Right cardiac atrium (tissue), 5 donors: ENCODE measurements around the gene JPT1. TPM values are rescaled to one million over a fixed set of nuclear protein-coding genes. Genes with fewer than 3 reads are reported as not detected.

Experiments
- ATAC-seq, 2 donors: fragments of 200-7000 bp; cut with Tn5 transposase; one replicate each; pipeline versions ENCODE4 v1.8.0 to v1.9.1; 2020; ENCODE audit warnings: moderate library complexity in 2 of 2, mild to moderate bottlenecking in 1 of 2
- DNase-seq, 3 donors: peaks; one replicate each; pipeline ENCODE4 v3.0.0-alpha.2; 2020
- H3K27ac ChIP-seq: one replicate; pipeline ENCODE4 v1.5.1; 2013; ENCODE audit warnings: mild to moderate bottlenecking, low read length, control low read depth, moderate library complexity
- H3K27me3 ChIP-seq: one replicate; pipeline ENCODE4 v1.6.1; 2013; ENCODE audit not compliant: control insufficient read depth, insufficient read depth
- H3K4me1 ChIP-seq: one replicate; pipeline ENCODE4 v1.6.1; 2013; ENCODE audit warnings: low read length; ENCODE audit not compliant: control insufficient read depth, insufficient read depth
- H3K4me3 ChIP-seq: one replicate; pipeline ENCODE4 v1.5.1; 2013; ENCODE audit warnings: low read length, control low read depth
- H3K9me3 ChIP-seq: one replicate; pipeline ENCODE4 v1.6.1; 2013; ENCODE audit warnings: low read length; ENCODE audit not compliant: control insufficient read depth
- WGBS: extraction: QIAGEN DNeasy Blood & Tissue Kit; methylation state at CpG from one replicate; pipeline ENCODE4 v1.1.7; 2013; 5-methylcytosine and 5-hydroxymethylcytosine counted together
- intact Hi-C, 4 donors: fragments of 100-400 bp; cut with DNase I; formaldehyde crosslinking; loops; one replicate each; pipeline versions ENCODE4 v1.11.0 to v1.14.0; 2022 to 2023
- polyA plus RNA-seq: library from polyadenylated mRNA; stranded (reverse); fragments of 200-250 nt; gene quantifications from one replicate; pipeline ENCODE4 v1.2.3, GENCODE V29; 2013
- total RNA-seq, 4 donors: library from RNA; stranded (reverse); fragmentation: NEBNext Ultra II Directional; extraction: Animal tissue kit (Norgen Biotek cat#: 25700); gene quantifications; one replicate each; pipeline ENCODE4 v1.2.1, GENCODE V29; 2021
- donor health status: healthy with polysubstance abuse.
- donor health status: DM: no; HTN: yes; CAD: no.
- donor health status: DM: no; HTN: no; CAD: no.
- donor health status: DM: no; HTN: yes; CAD: no; lungs with severe emphysema.
- donor health status: DM: yes; HTN: yes; CAD: no.

The JPT1 gene
- total and polyA plus RNA-seq, 5 donors, result 11.7 to 40.5 (median 17.9) TPM

DNA sequence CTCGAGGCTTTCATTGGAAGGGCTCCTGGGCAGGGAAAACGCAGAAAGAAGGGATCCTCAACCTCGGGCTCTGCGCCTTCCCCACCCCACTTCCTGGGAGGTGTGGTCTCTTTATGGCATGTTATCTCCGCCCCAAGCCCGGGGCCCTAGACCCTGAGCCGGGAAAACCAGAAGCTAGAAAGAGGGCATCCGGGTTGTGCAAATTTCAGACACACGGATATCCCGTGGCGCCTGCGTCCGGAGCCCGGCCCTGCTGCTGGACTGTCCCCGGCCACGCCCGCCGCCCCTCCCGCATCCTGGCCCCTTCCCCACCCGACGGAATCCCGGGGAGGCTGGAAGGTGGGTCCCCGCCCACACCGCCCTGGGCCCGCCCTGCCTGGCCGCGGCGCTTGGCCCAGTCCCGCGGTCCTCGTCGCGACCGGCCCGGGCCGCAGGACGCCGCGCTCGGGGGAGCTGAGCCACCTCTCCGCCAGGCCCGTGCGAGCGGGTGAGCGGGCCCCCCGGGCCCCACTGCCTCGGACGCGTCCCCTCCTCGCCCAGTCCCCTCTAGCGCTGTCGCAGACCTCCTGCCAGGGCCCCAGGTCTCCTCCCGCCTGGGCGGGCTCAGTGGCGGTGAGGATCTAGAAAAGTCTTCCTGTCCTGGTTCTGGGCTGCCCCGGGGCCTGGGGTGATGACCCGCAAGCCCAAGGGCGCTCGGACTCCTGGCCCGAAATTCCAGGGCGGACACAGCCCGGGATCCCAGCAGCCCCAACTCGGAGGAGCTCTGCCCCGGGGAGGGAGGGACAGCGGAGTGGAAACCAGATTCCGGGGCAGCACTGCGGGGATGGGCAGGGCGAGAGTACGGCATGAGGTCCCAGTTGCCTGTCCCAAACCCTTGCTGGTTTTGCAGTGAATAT, 66.5 kb downstream of the JPT1 start, which contains the start of gene SLC16A5:
SLC16A5 (plus strand) TSS at position 397 of the 896 bp plus-strand sequence. CDS start 5,683 bp downstream, outside the sequence.
- H3K4me1 ChIP-seq, result peaks cover 6% of the 10 kb centered on the region
- peak; percentile 92 to 97 (median 97) for DNase-seq

DNA sequence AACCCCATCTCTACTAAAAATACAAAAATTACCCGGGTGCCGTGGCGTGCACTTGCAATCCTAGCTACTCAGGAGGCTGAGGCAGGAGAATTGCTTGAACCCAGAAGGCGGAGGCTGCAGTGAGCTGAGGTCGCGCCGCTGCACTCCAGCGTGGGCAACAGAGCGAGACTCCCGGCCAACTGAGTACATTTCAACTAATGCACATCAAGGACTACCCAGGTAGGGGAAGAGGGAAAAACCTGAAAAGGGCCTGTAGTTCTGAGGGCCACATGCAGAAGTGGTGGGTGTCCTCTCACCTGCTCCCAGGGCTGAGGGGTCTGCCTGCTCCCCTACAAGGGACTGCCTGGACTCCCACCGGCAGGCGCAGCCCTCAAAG, 67.1 kb downstream of the JPT1 start:
- H3K27ac ChIP-seq, result peak overlapping the region; percentile 88
- H3K27me3 ChIP-seq, result no peaks in the 10 kb centered on the region
- ATAC-seq, result no peak
- peaks cover 6% of the 10 kb centered on the region for H3K4me1 ChIP-seq
- no peaks in the 10 kb centered on the region for H3K9me3 ChIP-seq
- no peak for DNase-seq
- 68% methylated on average over 12 of the region's 12 CpGs for WGBS
- peak overlapping the region; percentile 30 for H3K4me3 ChIP-seq
- intact Hi-C loops, result no loop called here

More for the DNA sequence above, 66.5 kb downstream of the JPT1 start, which contains the start of gene SLC16A5:
- no peaks in the 10 kb centered on the region for H3K27me3 ChIP-seq
- H3K9me3 ChIP-seq, result no peaks in the 10 kb centered on the region
- H3K27ac ChIP-seq, result peak within 1 kb of the TSS; percentile 88
- intact Hi-C loops, result no loop called here
- WGBS, result 3% methylated on average over 69 of the region's 69 CpGs
- peak within 1 kb of the TSS; percentile 30 for H3K4me3 ChIP-seq
- peak; percentile 90 to 94 for ATAC-seq

DNA sequence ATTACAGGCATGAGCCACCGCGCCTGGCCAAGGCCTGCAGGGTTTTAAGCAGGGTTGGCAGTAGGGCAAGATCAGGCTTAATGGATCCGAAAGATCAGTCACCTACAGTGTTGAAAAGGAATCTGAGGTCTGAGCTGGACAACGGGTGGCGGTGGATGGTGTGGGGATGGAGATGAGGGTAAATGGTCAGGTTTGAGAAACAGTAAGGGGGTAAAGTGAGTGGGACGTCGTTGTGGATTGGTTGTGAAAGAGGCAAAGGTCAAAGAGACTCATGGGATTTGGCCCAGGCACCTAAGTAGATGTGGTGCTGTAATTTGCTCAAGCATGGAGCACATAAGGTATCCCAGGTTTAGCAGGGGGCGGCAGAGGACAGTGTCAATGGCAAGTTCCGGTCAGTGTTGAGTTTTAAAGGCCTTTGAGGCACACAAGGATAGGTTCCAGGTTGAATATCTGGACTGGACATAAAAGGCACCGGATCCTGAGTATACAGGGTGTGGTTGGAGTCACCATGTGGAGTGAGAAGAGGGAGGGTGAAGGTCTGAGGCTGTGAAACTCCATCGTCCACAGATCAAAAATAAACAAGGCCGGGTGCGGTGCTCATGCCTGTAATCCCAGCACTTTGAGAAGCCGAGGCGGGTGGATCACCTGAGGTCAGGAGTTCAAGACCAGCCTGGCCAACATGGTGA, 67.7 kb downstream of the JPT1 start:
- H3K4me1 ChIP-seq, result peaks cover 6% of the 10 kb centered on the region
- intact Hi-C loops, result no loop called here
- H3K9me3 ChIP-seq, result no peaks in the 10 kb centered on the region
- no peak overlapping the region for H3K27ac ChIP-seq
- DNase-seq (no peak), ATAC-seq (no peak)
- 79% methylated on average over 15 of the region's 15 CpGs for WGBS
- H3K4me3 ChIP-seq, result no peak overlapping the region
- H3K27me3 ChIP-seq, result no peaks in the 10 kb centered on the region

Other genes starting within 250 kb of the JPT1 start
- gene USH1G, start 231.3 kb downstream of the JPT1 start, total RNA-seq, result under 1 TPM; 0.06 to 0.59 (median 0.27) TPM
- gene USH1G, start 231.3 kb downstream of the JPT1 start, polyA plus RNA-seq, result 0.23 TPM
- gene OTOP2, start 230.2 kb downstream of the JPT1 start, total RNA-seq, result not detected
- gene OTOP2, start 230.2 kb downstream of the JPT1 start, polyA plus RNA-seq, result not detected
- not detected for gene OTOP3, start 218.6 kb downstream of the JPT1 start, total RNA-seq
- not detected for gene OTOP3, start 218.6 kb downstream of the JPT1 start, polyA plus RNA-seq
- 10 to 100 TPM in 2 of 4 donors, 1 to 10 TPM in 2; 6.5 to 11.9 (median 10.1) TPM for gene HID1, start 181.8 kb downstream of the JPT1 start, total RNA-seq
- 12.0 TPM for gene HID1, start 181.8 kb downstream of the JPT1 start, polyA plus RNA-seq
- 10 to 100 TPM; 11.0 to 17.5 (median 14.2) TPM for gene CDR2L, start 166.9 kb downstream of the JPT1 start, total RNA-seq
- 13.8 TPM for gene CDR2L, start 166.9 kb downstream of the JPT1 start, polyA plus RNA-seq
- 10 to 100 TPM; 35.1 to 44.6 (median 37.3) TPM for gene MRPL58, start 141.8 kb downstream of the JPT1 start, total RNA-seq
- 62.6 TPM for gene MRPL58, start 141.8 kb downstream of the JPT1 start, polyA plus RNA-seq
- gene ATP5PD, start 107.5 kb downstream of the JPT1 start, total RNA-seq, result 100 to 1,000 TPM; 702 to 831 (median 748) TPM
- 2,009 TPM for gene ATP5PD, start 107.5 kb downstream of the JPT1 start, polyA plus RNA-seq
- 10 to 100 TPM; 22.3 to 27.5 (median 23.1) TPM for gene KCTD2, start 107.3 kb downstream of the JPT1 start, total RNA-seq
- gene KCTD2, start 107.3 kb downstream of the JPT1 start, polyA plus RNA-seq, result 22.8 TPM
- 10 to 100 TPM; 12.7 to 21.6 (median 18.5) TPM for gene SLC16A5, start 66.6 kb downstream of the JPT1 start, total RNA-seq
- gene SLC16A5, start 66.6 kb downstream of the JPT1 start, polyA plus RNA-seq, result 12.7 TPM
- 10 to 100 TPM in 1 of 4 donors, 1 to 10 TPM in 3; 9.4 to 10.9 (median 9.6) TPM for gene ARMC7, start 44.5 kb downstream of the JPT1 start, total RNA-seq
- 7.7 TPM for gene ARMC7, start 44.5 kb downstream of the JPT1 start, polyA plus RNA-seq
- gene NT5C, start 22.8 kb downstream of the JPT1 start, total RNA-seq, result 10 to 100 TPM; 29.1 to 35.9 (median 33.3) TPM
- gene NT5C, start 22.8 kb downstream of the JPT1 start, polyA plus RNA-seq, result 37.5 TPM
- gene SUMO2, start 28.4 kb upstream of the JPT1 start, total RNA-seq, result 100 to 1,000 TPM; 249 to 272 (median 257) TPM
- 99.1 TPM for gene SUMO2, start 28.4 kb upstream of the JPT1 start, polyA plus RNA-seq
- 10 to 100 TPM; 31.3 to 36.1 (median 34.2) TPM for gene NUP85, start 51.2 kb upstream of the JPT1 start, total RNA-seq
- 16.3 TPM for gene NUP85, start 51.2 kb upstream of the JPT1 start, polyA plus RNA-seq
- gene GGA3, start 107.1 kb upstream of the JPT1 start, total RNA-seq, result 10 to 100 TPM; 22.9 to 34.8 (median 26.9) TPM
- gene GGA3, start 107.1 kb upstream of the JPT1 start, polyA plus RNA-seq, result 15.7 TPM
- gene MRPS7, start 107.4 kb upstream of the JPT1 start, total RNA-seq, result 100 to 1,000 TPM in 1 of 4 donors, 10 to 100 TPM in 3; 91.5 to 110 (median 99.6) TPM
- gene MRPS7, start 107.4 kb upstream of the JPT1 start, polyA plus RNA-seq, result 113 TPM
- 10 to 100 TPM; 15.1 to 20.5 (median 17.8) TPM for gene MIF4GD, start 116.7 kb upstream of the JPT1 start, total RNA-seq
- 14.6 TPM for gene MIF4GD, start 116.7 kb upstream of the JPT1 start, polyA plus RNA-seq
- 10 to 100 TPM in 2 of 4 donors, 1 to 10 TPM in 2; 8.4 to 23.5 (median 14.8) TPM for gene SLC25A19, start 134.9 kb upstream of the JPT1 start, total RNA-seq
- 14.2 TPM for gene SLC25A19, start 134.9 kb upstream of the JPT1 start, polyA plus RNA-seq